HG03342 (cell line): ENCODE results near the gene BMF.

Experiments
- ATAC-seq: cut with Tn5 transposase; IDR thresholded peaks from one replicate; pipeline ENCODE4 v1.9.1; 2021; ENCODE audit warnings: mild to moderate bottlenecking, moderate library complexity; ENCODE audit not compliant: unreplicated experiment

BMF gene

DNA sequence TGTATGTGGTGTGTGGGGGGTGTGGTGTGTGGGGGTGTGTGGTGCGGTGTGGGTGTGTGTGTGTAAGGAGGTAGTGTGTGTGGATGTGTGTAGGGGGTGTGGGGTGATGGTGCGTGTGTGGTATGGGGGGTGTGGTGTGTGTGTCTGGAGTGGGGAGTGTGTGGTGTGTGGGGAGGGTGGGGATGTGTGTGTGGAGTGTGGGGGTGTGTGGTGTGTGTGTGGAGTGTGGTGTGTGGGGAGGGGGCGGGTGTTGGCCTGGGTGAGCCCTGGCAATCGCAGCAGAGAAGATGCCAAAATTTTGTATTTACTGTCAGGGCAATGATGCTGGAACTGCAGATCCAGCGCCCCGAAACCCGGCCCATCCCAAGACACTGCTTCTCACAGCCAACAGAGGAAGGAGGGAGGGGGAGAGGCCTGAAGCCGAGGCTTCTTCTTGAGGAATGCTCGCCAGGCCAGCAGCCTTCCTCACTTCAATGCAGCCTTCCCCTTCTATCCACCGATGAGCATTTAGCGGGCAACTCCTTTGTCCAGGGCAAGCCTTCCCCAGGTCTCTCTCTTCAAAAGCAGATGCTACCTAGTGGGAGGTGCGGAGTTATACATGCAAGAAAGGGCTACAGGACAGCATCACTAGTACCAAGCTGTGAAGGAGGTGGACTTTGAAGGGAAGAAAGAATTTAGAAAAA, 57.8 kb downstream of the BMF start:
- no peak for ATAC-seq

DNA sequence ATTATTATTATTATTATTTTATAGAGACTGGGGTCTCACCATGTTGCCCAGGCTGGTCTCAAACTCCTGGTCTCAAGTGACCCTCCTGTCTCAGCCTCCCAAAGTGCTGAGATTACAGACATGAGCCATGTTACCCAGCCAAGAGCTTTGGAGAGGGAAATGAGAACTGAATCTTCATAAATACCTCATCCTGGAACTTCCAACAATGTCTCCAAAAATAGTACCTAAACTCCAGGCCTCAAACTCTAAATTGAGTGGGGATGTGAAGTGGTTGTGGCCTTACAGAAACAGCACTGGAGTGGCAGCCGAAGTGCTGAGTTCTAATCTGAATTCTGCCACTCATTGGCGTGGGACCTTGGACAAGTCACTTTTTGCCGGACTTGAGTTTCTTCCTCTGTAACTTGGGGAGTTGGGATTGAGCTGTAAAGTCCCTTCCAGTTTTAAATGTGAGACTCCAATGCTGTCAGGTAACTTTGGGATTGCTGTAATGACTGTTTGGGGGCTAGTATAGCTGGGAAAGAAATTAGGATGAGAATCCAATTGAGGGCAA, 59.7 kb downstream of the BMF start:
- ATAC-seq: no peak

DNA sequence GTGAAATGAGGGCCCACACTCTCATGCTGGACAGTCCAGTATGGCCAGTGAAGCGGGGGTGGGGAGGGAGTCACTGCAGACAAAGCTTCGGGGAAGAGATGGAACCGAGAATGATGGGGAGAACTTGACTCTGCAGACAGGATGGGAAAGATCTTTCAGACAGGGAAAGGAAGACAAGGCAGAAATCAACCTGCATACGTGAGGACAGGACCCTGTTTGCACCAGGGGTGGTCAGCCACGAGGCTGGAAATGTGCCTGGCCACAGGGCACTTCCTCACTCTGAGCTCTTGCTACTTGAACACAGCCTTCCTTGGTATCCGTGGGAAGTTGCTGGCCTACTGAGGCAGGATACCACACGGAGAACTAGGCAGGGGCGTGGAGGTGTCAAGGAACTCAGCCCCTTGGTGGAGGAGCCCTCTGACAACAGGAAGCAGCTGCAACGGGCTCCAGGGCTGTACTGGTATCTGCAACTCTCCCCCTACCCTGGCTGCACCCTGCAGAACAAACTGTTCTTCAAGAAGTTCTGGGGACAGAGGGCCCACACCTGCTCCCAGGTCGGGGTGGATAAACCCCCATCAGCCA, 60.4 kb downstream of the BMF start:
- no peak for ATAC-seq

DNA sequence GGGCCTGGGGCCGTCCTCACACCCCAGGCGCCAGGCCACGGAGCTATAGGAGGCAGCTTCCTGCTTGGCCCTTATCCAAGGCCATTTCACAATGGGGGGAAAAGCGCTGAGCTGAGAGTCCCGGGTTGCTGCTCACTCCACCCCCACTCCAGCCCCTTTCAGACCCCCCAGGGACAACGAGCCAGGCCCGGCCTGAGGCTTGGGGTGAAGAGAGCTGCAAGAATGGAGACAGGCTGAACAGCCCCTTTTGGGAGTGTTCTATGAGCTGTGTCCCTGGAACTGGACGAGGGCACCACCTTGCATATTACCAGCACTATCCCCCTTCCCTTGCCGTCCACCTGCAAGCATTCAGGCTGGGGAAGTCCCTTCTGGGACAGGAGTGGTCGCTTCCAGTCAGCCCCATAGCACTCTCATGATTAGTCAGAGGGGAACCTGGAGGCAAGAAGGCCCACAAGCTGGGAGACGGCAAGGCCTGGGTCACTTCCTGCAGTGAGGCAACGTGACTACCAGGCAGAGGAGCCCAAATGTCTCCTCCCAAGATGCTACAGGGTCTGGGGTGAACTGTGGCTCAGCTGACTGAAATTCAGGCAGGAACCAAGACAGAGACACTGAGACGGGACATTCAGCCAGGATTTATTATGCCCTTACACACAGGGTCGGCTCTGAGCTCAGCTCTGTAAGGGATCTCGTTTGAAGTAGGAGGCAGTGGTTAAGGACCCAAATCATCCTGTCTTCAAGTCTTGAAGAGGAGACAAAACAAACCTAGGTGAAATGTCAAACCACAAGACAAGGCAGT, 61.1 kb downstream of the BMF start:
- ATAC-seq: peak; percentile 57

DNA sequence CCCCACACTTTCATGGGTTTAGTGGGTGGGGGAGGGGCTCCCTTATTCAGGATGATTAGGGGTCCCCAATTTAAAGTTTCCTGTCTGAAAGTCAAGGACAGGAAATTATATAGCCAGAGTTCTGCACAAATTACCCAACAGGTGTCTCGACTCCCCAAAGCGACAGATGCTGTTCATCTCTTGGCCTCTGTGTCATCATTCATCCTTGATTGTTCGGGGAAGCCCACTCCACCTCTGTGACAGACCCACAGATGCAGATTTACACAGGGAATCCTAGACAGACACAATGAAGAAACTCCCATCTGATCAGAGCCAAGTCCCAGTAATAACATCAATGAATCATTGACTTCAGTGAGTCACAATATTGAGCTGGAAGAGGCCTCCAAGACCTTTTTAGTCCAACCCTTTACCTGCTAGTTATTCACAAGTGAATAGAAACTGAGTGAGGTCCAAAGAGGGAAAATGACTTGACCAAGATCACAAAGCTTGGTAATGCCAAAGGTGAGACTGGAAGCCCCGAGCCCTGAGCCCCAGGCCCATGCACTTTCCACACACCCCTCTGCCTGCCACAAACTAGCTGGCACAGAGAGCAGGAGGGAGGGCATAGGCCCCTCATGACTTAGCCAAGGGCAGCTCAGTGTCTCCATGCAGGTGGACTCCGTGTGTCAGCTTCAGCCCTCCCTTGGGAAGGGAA, 61.8 kb downstream of the BMF start:
- no peak for ATAC-seq

DNA sequence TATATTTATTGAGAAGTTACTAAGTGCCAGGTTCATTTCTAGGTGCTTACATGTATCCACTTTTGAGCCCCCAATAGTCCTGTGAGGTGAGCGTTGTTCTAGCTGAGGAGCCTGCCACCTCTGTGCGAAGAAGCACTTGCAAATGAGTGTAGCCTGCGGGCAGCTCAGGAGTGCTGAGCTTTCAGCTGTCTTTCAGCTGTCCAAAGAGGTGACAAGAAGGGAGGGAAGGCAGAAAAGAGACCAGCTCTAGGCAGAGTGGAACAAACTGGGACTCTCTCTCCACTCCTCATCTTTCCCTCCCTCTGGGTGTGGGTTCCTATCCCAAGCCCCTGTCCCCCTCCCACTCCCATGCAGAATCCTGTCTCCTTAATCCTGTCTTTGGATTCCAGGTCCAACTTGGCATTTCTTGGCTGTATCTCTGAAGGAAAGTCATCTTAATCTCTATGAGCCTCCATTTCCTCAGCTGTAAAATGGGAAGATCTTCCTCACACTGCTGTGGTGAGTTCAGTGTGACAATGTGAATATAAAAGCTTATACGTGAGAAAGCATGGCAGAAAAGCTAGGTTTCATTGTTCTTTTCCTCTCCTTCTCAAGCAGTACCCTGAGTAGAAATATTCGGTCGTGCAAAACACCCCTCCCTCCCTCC, 63.0 kb downstream of the BMF start:
- no peak for ATAC-seq

DNA sequence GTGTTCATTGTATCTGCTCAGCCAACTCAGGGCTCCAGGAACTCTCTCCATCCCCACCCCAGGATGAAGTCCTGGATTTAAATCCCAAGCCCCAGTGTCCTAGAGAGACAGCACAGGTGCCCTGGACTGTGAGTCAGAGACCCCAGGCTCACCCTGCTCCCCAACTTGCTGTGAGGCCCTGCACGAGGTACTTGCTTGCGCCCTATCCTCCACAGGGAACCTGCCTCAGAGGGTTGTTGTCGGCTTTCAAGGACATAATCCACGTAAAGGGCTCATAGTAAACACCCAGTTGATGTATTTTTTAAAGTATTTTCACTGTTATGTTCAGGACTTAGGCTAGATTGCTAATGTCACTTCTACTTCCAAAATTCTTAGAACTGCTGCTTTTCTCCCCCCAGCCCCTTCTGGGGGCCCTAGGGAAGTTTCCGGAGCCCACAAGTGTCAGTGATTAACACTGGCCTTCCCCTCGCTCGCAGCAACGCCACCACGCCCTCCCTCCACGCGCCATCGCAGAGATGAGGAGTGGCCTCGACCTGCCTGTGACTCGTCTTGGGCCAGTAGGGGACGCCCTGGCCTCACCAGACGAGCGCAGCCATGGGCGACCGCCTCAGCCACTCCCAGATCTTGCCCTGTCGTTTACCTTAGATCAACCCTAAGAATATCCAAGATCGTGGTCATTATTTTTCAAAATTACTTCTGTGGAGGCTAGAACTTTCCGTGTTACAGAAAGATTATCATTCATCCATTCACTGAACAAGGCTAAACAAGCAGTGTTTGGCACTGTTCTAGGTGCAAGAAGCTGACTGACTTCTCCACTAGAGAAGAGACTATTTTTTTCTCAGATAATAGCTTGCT, 63.7 kb downstream of the BMF start:
- ATAC-seq: peak; percentile 73

DNA sequence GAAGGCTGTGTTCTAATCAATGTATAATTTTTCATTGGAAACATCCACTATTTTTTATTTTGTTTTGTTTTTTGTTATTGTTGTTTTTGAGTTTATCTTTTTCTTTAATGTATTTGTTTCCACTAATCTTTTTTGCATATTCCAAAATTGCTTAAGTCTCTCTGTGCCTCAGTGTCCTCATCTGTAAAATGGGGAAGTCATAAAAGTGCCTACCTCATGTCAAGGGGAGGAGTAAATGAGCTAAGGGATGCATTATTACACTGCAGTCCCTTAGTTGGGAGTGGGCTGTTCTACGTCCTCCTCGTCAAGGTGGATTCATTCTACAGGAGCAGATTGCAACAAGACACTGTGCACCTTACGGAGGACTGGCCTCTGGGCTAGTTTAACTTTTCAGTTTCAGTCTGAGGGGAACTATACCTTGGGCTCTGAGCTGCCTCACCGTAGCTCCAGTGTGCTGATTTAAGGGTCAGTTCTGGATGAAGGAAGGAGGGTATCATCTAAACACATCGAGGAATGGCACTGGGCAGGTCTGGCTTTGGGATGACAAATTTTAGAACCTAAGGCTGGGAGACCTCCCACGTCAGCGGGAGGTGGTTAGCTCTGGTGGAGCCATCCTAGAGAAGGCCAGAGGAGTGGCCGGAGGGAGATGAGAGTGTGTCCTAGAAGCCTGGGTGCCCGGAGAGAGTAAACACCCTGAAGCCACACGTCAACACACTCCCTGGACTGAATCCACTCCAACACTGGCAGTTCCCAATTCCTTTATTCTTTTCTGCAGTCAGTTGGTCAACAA, 64.6 kb downstream of the BMF start:
- no peak for ATAC-seq

DNA sequence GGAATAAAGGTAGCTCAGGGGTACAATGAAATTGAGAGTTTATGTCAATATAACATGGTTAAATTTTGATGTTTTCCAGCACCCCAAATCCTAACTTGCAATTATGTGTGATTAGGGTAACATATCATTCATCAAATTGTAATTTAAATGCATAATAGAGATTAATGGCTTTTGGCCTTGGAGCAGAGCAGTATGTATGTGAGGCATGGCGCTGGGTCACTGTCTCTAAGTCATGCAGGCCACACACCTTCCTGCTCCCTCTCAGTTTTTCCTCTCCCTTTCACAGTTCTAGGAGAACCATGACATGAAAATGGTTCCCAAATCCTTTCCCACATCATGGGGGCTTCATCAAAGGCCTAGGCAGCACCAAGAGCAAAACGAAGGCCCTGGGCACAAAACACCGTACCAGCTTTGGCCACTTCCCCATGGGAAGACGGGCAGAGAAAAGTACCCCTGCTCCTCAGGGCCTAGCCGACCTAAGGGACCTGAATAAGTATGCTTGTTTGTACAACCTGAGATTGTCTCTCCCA, 65.8 kb downstream of the BMF start:
- ATAC-seq: no peak

DNA sequence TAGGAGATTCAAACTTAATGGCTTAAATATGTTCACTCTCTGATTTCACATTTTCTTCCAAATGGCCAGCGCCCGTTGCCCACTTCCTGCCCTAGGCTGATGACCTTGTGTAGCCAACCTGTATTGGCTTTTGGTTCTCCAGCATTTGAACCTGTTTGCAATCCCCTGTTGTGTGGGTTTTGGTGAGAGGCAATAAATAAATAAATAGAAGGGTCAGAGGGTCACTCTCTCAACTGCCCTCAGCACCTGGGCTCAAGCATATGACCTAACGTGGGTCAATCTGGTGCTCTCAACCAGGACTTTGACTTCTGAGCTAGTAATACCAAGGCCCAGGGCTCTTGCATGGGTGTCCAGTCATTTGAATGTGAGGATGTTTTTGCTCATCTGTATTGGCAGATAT, 67.9 kb downstream of the BMF start:
- no peak for ATAC-seq

DNA sequence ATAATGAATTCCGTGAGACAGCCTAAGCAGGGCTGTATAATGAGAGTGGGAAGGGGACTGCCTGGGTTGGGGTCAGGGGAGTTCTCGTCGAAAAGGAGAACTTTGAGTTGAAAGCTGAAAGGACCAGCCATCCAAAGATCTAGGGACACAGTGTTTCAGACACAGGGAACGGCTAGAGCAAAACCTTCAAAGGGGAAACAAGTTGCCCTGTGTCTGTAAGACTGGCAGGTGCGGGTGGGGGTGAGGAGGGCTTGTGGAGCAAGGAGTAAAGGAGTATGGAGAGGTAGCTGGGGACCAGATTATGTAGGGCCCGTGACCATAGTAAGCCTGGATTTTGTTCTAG, 68.4 kb downstream of the BMF start:
- no peak for ATAC-seq

DNA sequence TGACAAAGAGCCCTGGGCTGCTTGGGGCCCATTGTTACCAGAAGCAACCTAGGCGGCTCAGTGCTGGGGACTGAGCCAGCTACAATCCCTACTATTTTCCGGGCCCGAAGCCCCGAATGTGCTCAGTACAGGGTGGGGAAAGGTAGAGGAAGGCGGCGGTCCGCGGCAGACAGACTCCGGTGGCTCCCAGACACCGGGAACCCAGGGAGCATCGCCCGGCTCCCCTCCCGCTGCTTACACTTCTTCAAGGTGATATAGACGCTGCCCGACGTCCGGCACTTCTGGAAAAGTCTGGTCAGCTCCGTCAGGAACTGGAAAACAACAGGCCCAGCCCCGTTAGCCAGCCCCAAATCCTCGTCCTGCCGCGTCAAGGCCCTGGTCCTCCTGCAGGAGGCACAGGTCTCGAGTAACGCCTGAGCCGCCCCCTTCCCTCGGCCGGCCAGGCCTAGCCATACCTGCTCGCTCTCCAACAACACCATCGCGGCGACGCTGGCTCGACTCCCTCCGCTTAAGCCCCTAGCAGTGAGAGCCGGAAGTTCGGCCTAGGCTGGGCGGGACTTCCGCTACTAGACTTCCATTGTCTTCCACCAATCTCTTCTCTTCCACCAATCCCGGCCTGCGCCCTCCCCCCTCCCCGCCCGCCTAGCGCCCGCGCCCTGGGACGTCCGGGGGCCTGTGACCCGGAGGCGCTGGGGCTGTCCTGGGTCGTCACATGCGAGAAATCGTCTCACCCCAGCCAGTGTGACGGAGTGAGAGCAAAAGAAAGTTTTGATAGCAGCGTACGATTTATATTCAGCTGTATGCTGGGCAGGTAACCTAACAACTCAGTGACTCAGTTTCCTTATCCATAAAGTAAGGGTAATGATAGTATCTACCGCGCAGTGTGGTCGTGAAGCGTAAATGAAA, 69.8 kb downstream of the BMF start, which contains the start of gene SRP14:
Gene SRP14 (minus strand): TSS at position 544 of the 906 bp plus-strand sequence. CDS start 65 bp downstream, at position 479.
- ATAC-seq: peak; percentile 94

DNA sequence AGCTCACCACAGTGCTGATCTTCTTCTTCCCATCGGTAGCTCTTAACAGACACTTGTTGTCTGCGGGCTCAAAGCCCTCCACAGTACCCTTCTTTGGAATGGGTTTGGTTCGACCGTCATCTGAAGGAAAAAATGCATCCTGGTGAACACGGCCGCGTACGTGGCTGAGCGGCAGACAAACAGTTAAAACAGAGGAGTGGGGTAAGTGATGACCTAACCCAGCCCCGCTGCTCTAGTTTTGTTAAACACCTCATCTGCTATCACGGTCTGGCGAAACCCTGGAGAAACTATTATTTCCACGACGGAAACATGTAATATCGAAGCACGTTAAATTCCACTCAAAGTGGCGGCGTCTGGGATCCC, 70.4 kb downstream of the BMF start:
- no peak for ATAC-seq
